Caco-2 (cell line): ENCODE measurements around the gene CRYBG1. TPM values are rescaled to one million over a fixed set of nuclear protein-coding genes. Genes with fewer than 3 reads are reported as not detected.
A peak's percentile ranks its signal among the peaks of the same experiment; 100 is the strongest.
"Not testable (repeated sequence)": the region's sequence is repeated elsewhere in the genome, so short reads cannot be mapped to it uniquely, and the experiment has no call there.

Source experiments
- BruUV-seq: library from RNA; stranded (reverse); fragments of 400-500 nt; replicated peaks from 2 replicates; lab custom pipeline; 2021; lab: Mats Ljungman, UMichigan
- CTCF ChIA-PET: fragments of 300-600 bp; sonication (Branson Sonifier 250); formaldehyde crosslinking; loops from one replicate; lab custom pipeline; 2022; ENCODE audit warnings: antibody characterized with exemption; lab: Charles Lee
- POLR2A ChIA-PET: fragments of 300-600 bp; sonication (Branson Sonifier 250); formaldehyde crosslinking; loops from one replicate; lab custom pipeline; 2022; ENCODE audit warnings: antibody characterized with exemption; lab: Charles Lee
- DNase-seq, 2 experiments: peaks; one replicate each; pipeline versions ENCODE4 v3.0.0 to v3.0.0-alpha.2; 2020 to 2022
- H3K27me3 ChIP-seq: replicated peaks from 2 replicates; pipeline ENCODE4 v1.6.0; 2011; ENCODE audit warnings: low read length; ENCODE audit not compliant: control insufficient read depth, insufficient read depth
- H3K36me3 ChIP-seq: 2 replicates; pipeline ENCODE4 v1.5.1; 2011; ENCODE audit warnings: low read length; ENCODE audit not compliant: control insufficient read depth, insufficient read depth
- H3K4me1 ChIP-seq: fragments of 250-450 bp; sonication (Bioruptor Pico); 2 replicates; pipeline ENCODE4 v1.5.1; 2020; ENCODE audit warnings: mild to moderate bottlenecking
- H3K4me3 ChIP-seq: 2 replicates; pipeline ENCODE4 v1.5.1; 2011; ENCODE audit warnings: low read depth, mild to moderate bottlenecking, control low read depth, low read length
- H3K9me3 ChIP-seq: fragments of 250-450 bp; sonication (Bioruptor Pico); 2 replicates; pipeline ENCODE4 v1.5.1; 2020; ENCODE audit warnings: mild to moderate bottlenecking, moderate library complexity
- H3K27ac Mint-ChIP-seq: one replicate; pipeline ENCODE4 v1.8.0; 2022; ENCODE audit warnings: mixed read lengths; ENCODE audit not compliant: unreplicated experiment
- H3K27me3 Mint-ChIP-seq: one replicate; pipeline ENCODE4 v1.8.0; 2022; ENCODE audit warnings: mixed read lengths; ENCODE audit not compliant: insufficient read depth, unreplicated experiment
- H3K36me3 Mint-ChIP-seq: one replicate; pipeline ENCODE4 v1.8.0; 2022; ENCODE audit warnings: mild to moderate bottlenecking, mixed read lengths; ENCODE audit not compliant: insufficient read depth, unreplicated experiment
- H3K4me1 Mint-ChIP-seq: one replicate; pipeline ENCODE4 v1.8.0; 2022; ENCODE audit warnings: low read depth, mixed read lengths; ENCODE audit not compliant: unreplicated experiment
- H3K4me3 Mint-ChIP-seq: one replicate; pipeline ENCODE4 v1.8.0; 2022; ENCODE audit warnings: mild to moderate bottlenecking, moderate library complexity, mixed read lengths; ENCODE audit not compliant: unreplicated experiment
- H3K9me3 Mint-ChIP-seq: one replicate; pipeline ENCODE4 v1.8.0; 2022; ENCODE audit warnings: mixed read lengths; ENCODE audit not compliant: unreplicated experiment
- intact Hi-C: fragments of 100-400 bp; cut with micrococcal nuclease; formaldehyde crosslinking; loops from one replicate; pipeline ENCODE4 v1.10.0; 2022; ENCODE audit not compliant: unreplicated experiment
- total RNA-seq: library from RNA; stranded (reverse); gene quantifications from 2 replicates; pipeline ENCODE4 v1.2.3, GENCODE V29; 2022
- TF ChIP-seq, protein P1 (sequence below), 2 experiments: fragments of 200-600 bp in 1 of 2; IDR thresholded peaks; 1 replicate in 1 of 2; 2 replicates in 1 of 2; pipeline versions ENCODE4 v1.5.1 to v1.8.0; 2011 to 2022; ENCODE audit warnings: antibody characterized with exemption in 1 of 2, control low read depth in 1 of 2, inconsistent platforms in 1 of 2, low read depth in 1 of 2, low read length in 1 of 2, mild to moderate bottlenecking in 1 of 2, moderate library complexity in 1 of 2; ENCODE audit not compliant: insufficient read depth in 1 of 2, severe bottlenecking in 1 of 2, unreplicated experiment in 1 of 2

CRYBG1 gene
- total RNA-seq, 1 experiment from 2014 or later: 13.2 TPM

- Mint-ChIP-seq H3K4me1 (no peaks in the 10 kb centered on the region), H3K36me3 (no peaks in the 10 kb centered on the region), H3K27me3 (no peaks in the 10 kb centered on the region), H3K9me3 (no peaks in the 10 kb centered on the region), H3K4me3 (no peak overlapping the region), H3K27ac (no peak overlapping the region)
- no TSS peak for BruUV-seq
- H3K9me3 ChIP-seq: no peaks in the 10 kb centered on the region
- H3K4me1 ChIP-seq: no peaks in the 10 kb centered on the region
- ChIA-PET CTCF (no interaction called here), POLR2A (no interaction called here)
- no peaks in the 10 kb centered on the region; the same call in 1 of the 2 replicates for H3K36me3 ChIP-seq
- intact Hi-C loops: loop anchor here (2.0 kb wide), 2 partner anchors 44 to 110 kb away; no protein-coding TSS in a partner anchor
- no peaks in the 10 kb centered on the region for H3K27me3 ChIP-seq
- peak in 1 of 2 experiments; percentile 13 for DNase-seq
- TF ChIP-seq, protein P1, sequence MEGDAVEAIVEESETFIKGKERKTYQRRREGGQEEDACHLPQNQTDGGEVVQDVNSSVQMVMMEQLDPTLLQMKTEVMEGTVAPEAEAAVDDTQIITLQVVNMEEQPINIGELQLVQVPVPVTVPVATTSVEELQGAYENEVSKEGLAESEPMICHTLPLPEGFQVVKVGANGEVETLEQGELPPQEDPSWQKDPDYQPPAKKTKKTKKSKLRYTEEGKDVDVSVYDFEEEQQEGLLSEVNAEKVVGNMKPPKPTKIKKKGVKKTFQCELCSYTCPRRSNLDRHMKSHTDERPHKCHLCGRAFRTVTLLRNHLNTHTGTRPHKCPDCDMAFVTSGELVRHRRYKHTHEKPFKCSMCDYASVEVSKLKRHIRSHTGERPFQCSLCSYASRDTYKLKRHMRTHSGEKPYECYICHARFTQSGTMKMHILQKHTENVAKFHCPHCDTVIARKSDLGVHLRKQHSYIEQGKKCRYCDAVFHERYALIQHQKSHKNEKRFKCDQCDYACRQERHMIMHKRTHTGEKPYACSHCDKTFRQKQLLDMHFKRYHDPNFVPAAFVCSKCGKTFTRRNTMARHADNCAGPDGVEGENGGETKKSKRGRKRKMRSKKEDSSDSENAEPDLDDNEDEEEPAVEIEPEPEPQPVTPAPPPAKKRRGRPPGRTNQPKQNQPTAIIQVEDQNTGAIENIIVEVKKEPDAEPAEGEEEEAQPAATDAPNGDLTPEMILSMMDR (IDR thresholded peaks at IDR 0.05; ENCODE audit: insufficient read depth in 1 of 2, low read depth in 1 of 2, low read length in 1 of 2, severe bottlenecking in 1 of 2, unreplicated experiment in 1 of 2): peak; percentile 25 to 38
- no peak overlapping the region for H3K4me3 ChIP-seq
Measured at GRCh38 chr6:106556368-106556960, 195.9 kb downstream of the CRYBG1 start.

DNA sequence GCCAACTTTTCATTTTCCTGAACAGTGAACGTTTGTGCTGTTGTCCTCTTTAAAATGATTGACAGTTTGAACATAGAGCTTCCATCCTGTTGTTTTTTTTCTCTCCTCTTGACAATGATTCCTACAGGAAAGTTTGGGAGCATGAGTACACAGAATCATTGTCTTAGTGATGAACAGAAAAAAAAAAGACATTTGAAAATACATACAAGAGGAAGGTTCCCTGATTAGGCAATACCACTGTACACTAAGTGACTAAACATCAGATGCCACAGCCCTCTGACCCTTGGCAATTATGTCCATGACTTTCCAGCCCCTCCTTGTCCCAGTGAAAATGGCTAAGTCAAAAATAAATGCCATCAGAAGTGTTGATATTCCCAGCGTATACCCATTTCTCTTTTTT lies 197.3 kb downstream of the CRYBG1 start:
- no peaks in the 10 kb centered on the region for H3K4me1 Mint-ChIP-seq
- no peaks in the 10 kb centered on the region for H3K9me3 Mint-ChIP-seq
- no peak overlapping the region for H3K27ac Mint-ChIP-seq
- ChIA-PET CTCF (interaction anchor here (0.7 kb wide), 1 partner anchor 181 kb away, joined by 4 read pairs; no protein-coding TSS in a partner anchor), POLR2A (no interaction called here)
- H3K27me3 Mint-ChIP-seq: no peaks in the 10 kb centered on the region
- H3K27me3 ChIP-seq: no peaks in the 10 kb centered on the region
- H3K4me3 ChIP-seq: no peak overlapping the region
- BruUV-seq: no TSS peak
- TF ChIP-seq, protein P1 (IDR thresholded peaks at IDR 0.05; ENCODE audit: insufficient read depth in 1 of 2, low read depth in 1 of 2, low read length in 1 of 2, severe bottlenecking in 1 of 2, unreplicated experiment in 1 of 2): no peak
- no peaks in the 10 kb centered on the region for H3K36me3 Mint-ChIP-seq
- H3K4me3 Mint-ChIP-seq: no peak overlapping the region
- no peak for DNase-seq
- H3K9me3 ChIP-seq: no peaks in the 10 kb centered on the region
- intact Hi-C loops: loop anchor here (2.0 kb wide), 2 partner anchors 45 to 111 kb away; no protein-coding TSS in a partner anchor
- no peaks in the 10 kb centered on the region; the same call in 1 of the 2 replicates for H3K36me3 ChIP-seq
- no peaks in the 10 kb centered on the region for H3K4me1 ChIP-seq

DNA sequence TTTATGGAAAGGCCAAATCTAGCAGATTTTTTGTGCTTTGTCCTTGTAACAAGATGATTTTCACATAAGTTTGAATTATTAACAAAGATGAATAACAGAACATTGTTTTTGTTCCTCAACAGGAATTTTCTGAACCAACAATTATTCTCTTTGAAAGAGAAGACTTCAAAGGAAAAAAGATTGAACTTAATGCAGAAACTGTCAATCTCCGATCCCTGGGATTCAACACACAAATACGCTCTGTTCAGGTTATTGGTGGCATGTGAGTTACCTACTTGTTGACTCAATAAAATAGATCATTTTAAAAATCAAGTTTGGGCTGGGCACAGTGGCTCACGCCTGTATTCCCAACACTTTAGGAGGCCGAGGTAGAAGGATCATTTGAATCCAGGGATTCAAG lies 197.8 kb downstream of the CRYBG1 start:
- no peak overlapping the region for H3K4me3 Mint-ChIP-seq

DNA sequence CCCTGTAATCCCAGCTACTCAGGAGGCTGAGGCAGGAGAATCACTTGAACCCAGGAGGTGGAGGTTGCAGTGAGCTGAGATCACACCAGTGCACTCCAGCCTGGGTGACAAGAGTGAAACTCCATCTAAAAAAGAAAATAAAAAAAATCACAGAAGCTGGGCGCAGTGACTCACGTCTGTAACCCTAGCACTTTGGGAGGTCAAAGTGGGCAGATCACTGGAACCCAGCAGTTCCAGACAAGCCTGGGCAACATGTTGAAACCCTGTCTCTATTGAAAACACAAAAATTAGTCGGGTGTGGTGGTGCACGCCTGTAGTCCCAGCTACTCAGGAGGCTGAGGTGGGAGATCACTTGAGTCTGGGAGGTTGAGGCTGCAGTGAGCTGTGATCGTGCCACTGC lies 199.1 kb downstream of the CRYBG1 start:
- H3K4me1 ChIP-seq, POLR2A ChIA-PET, H3K27me3 ChIP-seq, BruUV-seq, H3K4me1 Mint-ChIP-seq, intact Hi-C loops, H3K4me3 Mint-ChIP-seq, DNase-seq, H3K27ac Mint-ChIP-seq, H3K4me3 ChIP-seq, H3K36me3 Mint-ChIP-seq, H3K9me3 Mint-ChIP-seq, CTCF ChIA-PET, H3K36me3 ChIP-seq, H3K27me3 Mint-ChIP-seq, H3K9me3 ChIP-seq: not testable (repeated sequence)

More for the DNA sequence above, 197.8 kb downstream of the CRYBG1 start:
- H3K4me1 ChIP-seq: no peaks in the 10 kb centered on the region
- no peaks in the 10 kb centered on the region for H3K9me3 Mint-ChIP-seq
- H3K27me3 Mint-ChIP-seq: no peaks in the 10 kb centered on the region
- TF ChIP-seq, protein P1 (IDR thresholded peaks at IDR 0.05; ENCODE audit: insufficient read depth in 1 of 2, low read depth in 1 of 2, low read length in 1 of 2, severe bottlenecking in 1 of 2, unreplicated experiment in 1 of 2): no peak
- H3K27me3 ChIP-seq: no peaks in the 10 kb centered on the region
- no peaks in the 10 kb centered on the region for H3K36me3 Mint-ChIP-seq
- intact Hi-C loops: no loop called here
- no peaks in the 10 kb centered on the region for H3K9me3 ChIP-seq
- no peaks in the 10 kb centered on the region for H3K4me1 Mint-ChIP-seq
- no TSS peak for BruUV-seq
- no peaks in the 10 kb centered on the region; the same call in 1 of the 2 replicates for H3K36me3 ChIP-seq
- no peak overlapping the region for H3K27ac Mint-ChIP-seq
- POLR2A ChIA-PET: no interaction called here
- CTCF ChIA-PET: no interaction called here
- no peak overlapping the region for H3K4me3 ChIP-seq
- no peak for DNase-seq
